SK-N-SH treated with all-trans-retinoic acid at 6 μM for 48 hours (cell line): ENCODE measurements around the gene PACSIN2.

Source experiments
- ARNTL ChIP-seq: fragments of 450-650 bp; formaldehyde crosslinking; IDR thresholded peaks from 2 replicates; pipeline ENCODE4 v1.5.0; 2020; ENCODE audit warnings: low read depth, mild to moderate bottlenecking, moderate library complexity, borderline replicate concordance
- OSR1 ChIP-seq: fragments of 250-450 bp; sonication (Bioruptor Pico); IDR thresholded peaks from 2 replicates; pipeline ENCODE4 v1.8.0; 2022; ENCODE audit warnings: moderate library complexity, mild to moderate bottlenecking, inconsistent platforms
- RARB ChIP-seq: fragments of 250-450 bp; sonication (Bioruptor Pico); IDR thresholded peaks from 2 replicates; pipeline ENCODE4 v1.8.0; 2021; ENCODE audit warnings: mild to moderate bottlenecking, moderate library complexity
- TCF4 ChIP-seq: fragments of 250-450 bp; sonication (Bioruptor Pico); IDR thresholded peaks from 2 replicates; pipeline ENCODE4 v1.8.0; 2021; ENCODE audit warnings: mild to moderate bottlenecking, moderate library complexity, borderline replicate concordance
- ZFP30 ChIP-seq: fragments of 450-650 bp; formaldehyde crosslinking; IDR thresholded peaks from 2 replicates; pipeline ENCODE4 v1.5.0; 2022; ENCODE audit warnings: mild to moderate bottlenecking, moderate library complexity
- TF ChIP-seq, protein P1 (sequence below): fragments of 250-450 bp; sonication (Bioruptor Pico); IDR thresholded peaks from 2 replicates; pipeline ENCODE4 v1.8.0; 2020; ENCODE audit warnings: mild to moderate bottlenecking, moderate library complexity, borderline replicate concordance
- TF ChIP-seq, protein P2 (sequence below): fragments of 250-450 bp; sonication (Bioruptor Pico); IDR thresholded peaks from 2 replicates; pipeline ENCODE4 v1.5.1; 2021; ENCODE audit warnings: mild to moderate bottlenecking, moderate library complexity

GRCh38 chr22:42905702-42906183, 109.2 kb downstream of the PACSIN2 start:
- TF ChIP-seq, protein P1, sequence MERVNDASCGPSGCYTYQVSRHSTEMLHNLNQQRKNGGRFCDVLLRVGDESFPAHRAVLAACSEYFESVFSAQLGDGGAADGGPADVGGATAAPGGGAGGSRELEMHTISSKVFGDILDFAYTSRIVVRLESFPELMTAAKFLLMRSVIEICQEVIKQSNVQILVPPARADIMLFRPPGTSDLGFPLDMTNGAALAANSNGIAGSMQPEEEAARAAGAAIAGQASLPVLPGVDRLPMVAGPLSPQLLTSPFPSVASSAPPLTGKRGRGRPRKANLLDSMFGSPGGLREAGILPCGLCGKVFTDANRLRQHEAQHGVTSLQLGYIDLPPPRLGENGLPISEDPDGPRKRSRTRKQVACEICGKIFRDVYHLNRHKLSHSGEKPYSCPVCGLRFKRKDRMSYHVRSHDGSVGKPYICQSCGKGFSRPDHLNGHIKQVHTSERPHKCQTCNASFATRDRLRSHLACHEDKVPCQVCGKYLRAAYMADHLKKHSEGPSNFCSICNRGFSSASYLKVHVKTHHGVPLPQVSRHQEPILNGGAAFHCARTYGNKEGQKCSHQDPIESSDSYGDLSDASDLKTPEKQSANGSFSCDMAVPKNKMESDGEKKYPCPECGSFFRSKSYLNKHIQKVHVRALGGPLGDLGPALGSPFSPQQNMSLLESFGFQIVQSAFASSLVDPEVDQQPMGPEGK (CRISPR knock-in tag): no peak
- no peak for TF ChIP-seq ZFP30 (CRISPR knock-in tag)
- TF ChIP-seq OSR1 (CRISPR knock-in tag): no peak
- no peak for TF ChIP-seq ARNTL
- TF ChIP-seq, protein P2, sequence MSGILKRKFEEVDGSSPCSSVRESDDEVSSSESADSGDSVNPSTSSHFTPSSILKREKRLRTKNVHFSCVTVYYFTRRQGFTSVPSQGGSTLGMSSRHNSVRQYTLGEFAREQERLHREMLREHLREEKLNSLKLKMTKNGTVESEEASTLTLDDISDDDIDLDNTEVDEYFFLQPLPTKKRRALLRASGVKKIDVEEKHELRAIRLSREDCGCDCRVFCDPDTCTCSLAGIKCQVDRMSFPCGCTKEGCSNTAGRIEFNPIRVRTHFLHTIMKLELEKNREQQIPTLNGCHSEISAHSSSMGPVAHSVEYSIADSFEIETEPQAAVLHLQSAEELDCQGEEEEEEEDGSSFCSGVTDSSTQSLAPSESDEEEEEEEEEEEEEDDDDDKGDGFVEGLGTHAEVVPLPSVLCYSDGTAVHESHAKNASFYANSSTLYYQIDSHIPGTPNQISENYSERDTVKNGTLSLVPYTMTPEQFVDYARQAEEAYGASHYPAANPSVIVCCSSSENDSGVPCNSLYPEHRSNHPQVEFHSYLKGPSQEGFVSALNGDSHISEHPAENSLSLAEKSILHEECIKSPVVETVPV: no peak
- no peak for TF ChIP-seq TCF4 (CRISPR knock-in tag)
- no peak for TF ChIP-seq RARB
